ENCODE results near the gene LIMS1. TPM values are rescaled to one million over a fixed set of nuclear protein-coding genes. Genes with fewer than 3 reads are reported as not detected.

LIMS1 gene
- total RNA-seq, 1 experiment from 2014 or later, result 37.8 TPM

Other genes starting within 250 kb of the LIMS1 start
- gene SULT1C2, start 245.6 kb upstream of the LIMS1 start, total RNA-seq (2014; rRNA removed; shearing (Covaris generic)), result 0.22 TPM in 1 of 2 replicates, not detected in the other
- gene SULT1C4, start 156.5 kb upstream of the LIMS1 start, total RNA-seq (2014; rRNA removed; shearing (Covaris generic)), result not detected in 2 replicates
- gene GCC2, start 85.3 kb upstream of the LIMS1 start, total RNA-seq (2014; rRNA removed; shearing (Covaris generic)), result 7.6 and 9.1 TPM in 2 replicates
- gene RANBP2, start 185.0 kb downstream of the LIMS1 start, total RNA-seq (2014; rRNA removed; shearing (Covaris generic)), result 23.2 and 33.1 TPM in 2 replicates